SIG-M5 treated with dmso at 0.1 percent for 504 hours (cell line): ENCODE measurements around the gene GUCY1A1.

Experiments
- DNase-seq: peaks from one replicate; lab custom pipeline; 2025; ENCODE audit not compliant: unreplicated experiment; lab: John Stamatoyannopoulos, UW

Gene GUCY1A1

DNA sequence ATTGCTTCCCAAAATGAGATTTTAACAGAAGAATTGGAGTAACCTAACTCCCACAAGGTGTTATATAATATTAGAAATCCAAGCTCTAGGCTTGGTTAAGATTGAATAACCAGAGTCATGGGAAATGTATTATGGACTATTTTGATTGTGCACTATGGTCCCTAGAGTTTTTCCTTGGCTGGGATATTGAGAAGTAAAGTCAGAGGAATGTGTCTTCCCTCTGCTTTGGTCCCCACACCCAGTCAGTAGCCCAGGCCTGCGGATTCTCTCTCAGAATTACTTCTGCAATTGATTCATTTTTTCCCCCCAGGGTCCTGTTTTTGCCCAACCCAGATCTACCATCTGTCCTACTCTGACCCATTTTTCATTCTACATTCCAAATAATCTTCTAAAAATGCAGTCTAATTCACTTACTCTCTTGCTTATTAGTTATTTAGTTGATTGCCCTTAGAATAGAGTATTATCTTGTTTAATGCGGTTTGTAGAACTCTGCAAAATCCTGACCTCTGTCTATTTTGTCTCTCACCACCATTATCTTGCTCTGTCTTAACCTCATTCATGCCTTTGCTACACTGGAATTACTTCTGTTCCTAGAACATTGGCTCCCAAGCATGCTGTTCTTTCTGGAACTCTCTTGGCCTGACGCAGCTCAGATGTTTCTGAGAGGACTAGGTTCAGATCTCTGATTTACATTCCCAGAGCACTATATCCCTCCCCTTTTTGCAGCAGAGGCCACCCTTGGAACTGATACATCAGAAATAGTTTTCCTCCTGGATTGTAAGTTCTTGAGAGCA is 23.6 kb downstream of the GUCY1A1 start:
- DNase-seq: no peak

DNA sequence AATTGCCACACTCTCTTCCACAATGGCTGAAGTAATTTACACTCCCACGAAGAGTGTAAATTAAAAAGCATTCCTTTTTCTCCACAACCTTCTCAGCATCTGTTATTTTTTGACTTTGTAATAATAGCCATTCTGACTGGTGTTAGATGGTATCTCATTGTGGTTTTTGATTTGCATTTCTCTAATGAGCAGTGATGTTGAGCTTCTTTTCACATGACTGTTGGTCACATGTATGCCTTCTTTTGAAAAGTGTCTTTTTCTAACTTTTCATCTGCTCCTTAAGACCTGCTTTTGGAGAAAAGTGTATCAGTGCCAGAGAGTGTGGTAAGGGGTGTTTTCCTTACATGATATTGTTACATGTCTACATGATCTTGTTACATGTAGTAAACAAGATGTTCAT is 25.7 kb downstream of the GUCY1A1 start:
- DNase-seq: no peak

DNA sequence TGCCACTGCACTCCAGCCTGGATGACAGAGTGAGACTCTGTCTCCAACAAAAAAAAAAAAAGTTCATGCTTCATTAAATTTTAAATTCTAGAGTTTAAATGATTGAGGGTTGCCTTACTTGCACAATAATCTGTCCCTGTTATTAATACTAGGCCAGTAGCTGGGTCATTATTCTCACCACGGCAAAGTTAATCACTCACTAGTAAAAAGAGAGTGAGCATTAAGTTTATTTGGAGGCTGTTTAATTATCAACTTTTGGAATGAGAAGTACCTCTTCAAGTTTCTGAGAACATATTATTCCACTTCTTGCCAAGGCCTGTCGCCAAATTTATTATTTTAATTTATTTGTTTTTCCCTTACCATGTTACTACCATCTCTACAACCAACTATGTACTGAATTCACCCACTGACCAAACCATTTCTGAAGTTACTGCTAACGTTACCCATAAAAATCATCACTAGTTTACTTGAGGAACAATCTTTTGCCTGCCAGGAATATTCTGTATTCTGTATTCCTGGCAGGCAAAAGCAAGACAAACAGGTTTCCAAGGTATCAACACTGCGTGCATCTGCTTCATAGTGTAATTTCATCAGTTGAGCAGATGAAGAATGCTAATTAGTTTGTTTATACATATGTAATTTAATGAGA is 26.5 kb downstream of the GUCY1A1 start:
- DNase-seq: no peak

GRCh38 chr4:155694100-155694785 is 27.6 kb downstream of the GUCY1A1 start:
- DNase-seq: no peak

DNA sequence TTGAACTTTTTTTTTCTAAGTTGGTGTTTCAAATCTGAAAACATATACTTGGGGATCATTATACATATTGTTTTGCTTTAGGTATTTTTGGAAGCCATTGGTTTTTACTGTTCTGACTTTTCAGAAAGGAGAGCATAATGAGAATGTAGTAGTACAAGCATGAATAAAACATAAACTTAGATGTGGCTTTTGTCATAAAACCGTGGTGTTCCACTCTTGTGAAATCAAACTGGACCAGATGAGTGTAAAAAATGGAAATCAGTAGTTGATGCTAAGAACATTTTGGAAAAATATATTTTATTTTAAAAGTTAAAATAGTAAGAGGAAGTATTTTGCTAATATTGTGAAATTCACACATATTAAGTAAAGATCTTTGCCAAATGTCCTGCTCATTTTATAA is 29.6 kb downstream of the GUCY1A1 start:
- no peak for DNase-seq

- DNase-seq: no peak
Measured at GRCh38 chr4:155696726-155697125, 30.1 kb downstream of the GUCY1A1 start.

- no peak for DNase-seq
Measured at GRCh38 chr4:155701827-155702226, 35.2 kb downstream of the GUCY1A1 start.

DNA sequence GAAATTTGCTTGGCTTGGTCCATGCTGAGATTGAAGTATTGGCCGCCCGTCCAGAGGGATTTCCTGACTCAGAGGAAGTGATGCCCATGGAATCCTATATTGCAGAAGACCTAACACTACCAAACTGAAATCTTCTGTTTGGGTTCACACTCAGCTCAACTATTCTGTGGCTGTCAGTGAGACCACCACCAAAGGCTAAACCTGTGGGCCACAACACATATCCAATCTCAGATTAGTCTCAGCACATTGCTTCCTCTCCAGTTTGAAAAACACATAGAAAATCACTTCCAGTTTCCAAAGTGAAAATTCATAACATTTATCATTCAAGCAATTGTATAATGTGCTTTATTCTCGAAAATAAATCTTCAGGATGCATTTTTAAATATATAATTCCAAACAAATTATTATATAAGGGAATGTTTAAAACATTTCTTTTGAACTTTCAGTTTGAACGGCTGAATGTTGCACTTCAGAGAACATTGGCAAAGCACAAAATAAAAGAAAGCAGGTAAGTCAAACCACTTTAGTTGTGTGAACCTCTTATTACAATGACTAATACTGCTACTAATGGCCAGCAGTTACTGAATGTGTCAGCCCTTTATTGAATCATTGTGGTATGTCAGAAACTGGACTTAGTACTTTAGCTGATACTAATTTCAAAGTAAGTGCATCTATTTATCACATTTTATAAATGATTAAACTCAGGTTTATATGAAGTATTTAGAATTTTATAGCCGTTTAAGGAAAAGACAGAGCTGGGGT is 37.0 kb downstream of the GUCY1A1 start:
- DNase-seq: no peak

DNA sequence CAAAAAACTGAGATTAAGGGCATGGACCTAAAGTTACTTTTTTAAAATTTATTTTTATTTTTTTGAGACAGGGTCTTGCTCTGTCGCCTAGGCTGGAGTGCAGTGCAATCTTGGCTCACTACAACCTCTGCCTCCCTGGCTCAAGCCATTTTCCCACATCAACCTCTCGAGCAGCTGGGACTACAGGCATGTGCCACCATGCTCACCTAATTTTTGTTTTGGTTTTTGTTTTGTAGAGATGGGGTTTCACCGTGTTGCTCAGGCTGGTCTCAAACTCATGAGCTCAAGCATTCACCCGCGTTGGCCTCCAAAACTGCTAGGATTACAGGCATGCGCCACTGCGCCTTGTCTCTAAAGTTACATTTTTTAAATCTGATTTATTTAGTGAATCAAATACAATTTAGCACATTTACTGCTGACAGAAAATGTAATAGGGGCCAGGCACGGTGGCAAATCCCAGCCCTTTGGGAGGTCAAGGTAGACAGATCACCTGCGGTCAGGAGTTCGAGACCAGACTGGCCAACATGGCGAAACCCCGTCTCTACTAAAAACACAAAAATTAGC is 38.3 kb downstream of the GUCY1A1 start:
- no peak for DNase-seq

DNA sequence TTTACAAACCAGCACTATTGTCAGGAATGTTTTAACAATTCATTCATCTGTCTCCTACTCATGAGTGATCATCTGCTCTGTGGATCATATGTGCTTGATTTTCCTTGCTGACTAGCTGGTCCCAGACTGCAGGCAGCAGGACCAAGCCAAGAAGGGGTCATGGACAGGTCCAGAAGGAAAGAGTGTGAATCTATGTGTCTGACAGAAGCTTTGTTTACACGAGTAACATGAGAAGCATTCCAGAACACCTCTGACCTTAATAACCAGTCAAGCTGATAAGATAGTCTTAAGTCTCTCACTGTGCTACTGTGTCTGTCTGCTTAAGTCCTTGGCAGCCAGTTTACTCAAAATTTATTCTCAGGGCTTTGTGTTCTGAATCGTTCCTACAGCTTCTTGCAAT is 39.0 kb downstream of the GUCY1A1 start:
- DNase-seq: no peak

DNA sequence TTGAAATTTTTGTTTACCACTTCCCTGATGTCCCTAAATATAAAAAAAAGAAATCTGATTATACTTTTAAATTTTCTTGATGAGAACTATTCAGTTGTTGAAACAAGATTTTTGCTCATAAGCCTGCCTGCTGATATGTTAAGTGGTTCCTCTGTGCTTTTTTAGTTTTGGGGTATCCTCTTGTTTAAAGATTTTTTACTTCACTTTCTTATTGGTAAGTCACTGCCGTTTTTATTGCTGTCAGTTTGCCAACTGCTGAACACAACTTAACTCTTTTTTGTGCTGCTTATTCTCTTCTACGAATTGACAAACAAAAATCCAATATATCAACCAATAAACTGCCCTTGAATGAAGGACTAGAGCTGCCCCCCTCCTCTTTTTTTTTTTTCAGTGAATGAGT is 39.5 kb downstream of the GUCY1A1 start:
- no peak for DNase-seq

DNA sequence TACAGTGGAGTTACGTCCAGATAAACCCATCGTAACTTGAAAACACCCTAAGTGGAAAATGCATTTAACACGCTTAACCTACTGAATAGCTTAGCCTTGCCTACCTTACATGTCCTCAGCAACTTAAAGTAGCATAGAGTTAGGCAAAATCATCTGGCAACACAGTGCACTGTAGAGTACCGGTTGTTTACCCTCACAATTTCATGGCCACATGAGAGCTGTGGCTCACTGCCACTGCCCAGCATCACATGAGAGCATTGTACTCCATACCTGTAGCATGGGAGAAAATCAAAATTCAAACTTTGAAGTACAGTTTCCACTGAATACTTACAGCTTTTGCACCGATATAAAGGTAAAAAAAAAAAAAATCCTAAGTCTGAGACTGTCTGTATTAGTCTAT is 40.6 kb downstream of the GUCY1A1 start:
- DNase-seq: no peak

DNA sequence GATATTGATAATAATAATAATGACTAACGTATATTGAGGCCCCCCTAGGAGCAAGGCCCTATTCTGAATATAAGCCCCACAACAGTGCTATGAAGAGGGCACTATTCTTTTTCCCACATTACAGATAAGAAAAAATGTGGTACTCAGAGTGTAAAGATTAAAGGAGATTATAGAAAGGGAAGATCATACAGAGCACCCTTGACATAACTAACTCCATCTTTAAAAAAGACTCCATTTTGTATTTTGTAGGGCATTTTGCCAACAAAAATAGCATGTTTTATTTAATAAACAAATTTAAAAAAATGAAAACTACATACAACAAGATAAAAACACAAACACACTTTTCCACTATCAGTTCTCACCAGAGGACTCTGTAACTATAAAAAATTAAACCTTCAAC is 42.1 kb downstream of the GUCY1A1 start:
- DNase-seq: no peak

DNA sequence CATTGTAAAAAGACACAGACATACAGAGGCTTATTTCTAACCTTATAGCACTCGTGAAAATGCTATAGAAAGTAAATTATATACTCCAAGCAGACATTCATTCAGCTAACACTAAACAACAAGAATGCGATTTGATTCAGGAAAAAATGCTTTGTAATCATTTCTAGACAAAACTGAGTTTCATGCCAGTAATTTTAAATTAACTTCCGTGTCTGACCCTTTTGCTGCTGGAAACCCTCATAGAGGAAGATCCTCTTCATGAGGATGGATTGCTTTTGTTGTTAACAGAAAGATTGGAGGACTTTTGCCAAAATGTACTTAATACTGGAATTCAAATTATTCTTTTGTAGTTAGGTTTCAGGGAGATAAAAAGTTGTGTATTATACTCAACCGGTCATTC is 43.3 kb downstream of the GUCY1A1 start:
- no peak for DNase-seq

DNA sequence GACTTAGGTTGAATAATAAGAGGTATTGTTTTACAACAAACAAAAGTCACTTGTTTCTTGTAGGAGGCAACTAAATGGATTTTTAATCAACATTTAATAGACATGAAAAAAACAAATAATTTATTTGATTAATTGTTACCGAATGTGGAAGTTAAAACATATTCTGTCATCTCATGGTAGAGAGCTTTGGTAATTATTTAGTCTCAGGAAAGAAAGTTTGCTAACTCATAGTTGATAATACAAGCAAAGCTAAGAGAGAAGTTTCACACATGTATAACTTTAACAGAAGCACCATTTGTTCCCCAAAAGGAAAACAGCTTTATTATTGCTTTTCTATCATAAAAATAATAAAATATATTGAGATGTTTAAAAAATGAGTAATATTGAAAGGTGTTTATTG is 44.9 kb downstream of the GUCY1A1 start:
- no peak for DNase-seq

- no peak for DNase-seq
Measured at GRCh38 chr4:155712846-155713245, 46.2 kb downstream of the GUCY1A1 start.

DNA sequence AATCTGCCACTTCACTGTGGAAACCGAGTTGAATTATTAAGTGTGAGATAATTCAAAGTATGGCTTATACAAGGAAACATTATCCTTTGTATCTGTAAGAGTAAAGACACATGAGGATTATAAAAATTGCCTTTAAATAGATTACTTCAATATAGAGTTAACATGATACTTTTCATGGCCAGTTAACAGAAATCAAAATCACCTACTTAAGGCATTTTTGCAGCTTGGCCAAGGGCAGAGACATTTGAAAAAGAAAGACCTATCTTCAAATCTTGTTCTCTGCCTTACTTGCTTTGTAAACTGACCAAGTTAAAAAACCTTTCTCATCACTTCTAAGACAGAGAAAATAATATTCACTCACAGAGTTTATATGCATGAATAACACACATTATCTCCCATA is 47.3 kb downstream of the GUCY1A1 start:
- DNase-seq: no peak

DNA sequence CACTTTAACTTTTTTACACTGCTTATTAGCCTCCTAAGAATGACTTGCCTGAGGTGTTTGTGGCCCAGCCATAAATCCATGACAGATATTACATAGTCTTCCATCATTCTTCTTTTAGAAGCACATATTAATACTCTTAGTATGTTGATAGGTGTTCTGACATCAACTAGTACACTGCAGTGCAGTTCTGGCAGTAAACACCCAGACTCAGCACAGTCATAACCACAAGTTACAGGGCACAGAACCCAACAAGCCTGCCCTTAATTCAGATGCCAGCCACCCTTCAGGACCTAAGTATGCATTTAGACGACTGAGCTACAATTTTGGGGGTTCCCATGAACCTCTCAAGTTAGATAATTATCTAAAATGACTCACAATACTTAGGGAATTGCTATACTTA is 55.7 kb downstream of the GUCY1A1 start:
- DNase-seq: no peak

GRCh38 chr4:155722816-155723499 is 56.3 kb downstream of the GUCY1A1 start:
- no peak for DNase-seq

DNA sequence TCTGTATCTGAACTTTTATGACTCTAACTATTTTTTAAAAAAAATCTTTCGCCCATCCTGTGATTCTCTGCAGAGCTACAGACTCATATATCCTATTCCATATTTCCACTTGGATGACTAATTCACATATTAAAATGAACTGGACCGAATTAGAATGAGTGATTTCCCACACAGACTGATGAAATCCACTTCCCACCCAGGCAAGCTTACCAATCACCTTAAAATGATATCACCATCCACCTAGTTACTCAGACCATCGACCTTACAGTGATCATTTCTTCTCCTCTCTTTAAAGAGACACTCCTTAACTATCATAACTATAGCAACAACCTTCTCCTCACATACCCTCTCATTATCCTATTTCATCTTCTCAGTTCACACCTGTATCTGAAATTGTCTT is 58.1 kb downstream of the GUCY1A1 start:
- DNase-seq: no peak

- DNase-seq: no peak
Measured at GRCh38 chr4:155734065-155734464, 67.4 kb downstream of the GUCY1A1 start.
